Ramos (cell line): ENCODE results near the gene TMEM169.
"Not testable (repeated sequence)": the region's sequence is repeated elsewhere in the genome, so short reads cannot be mapped to it uniquely, and the experiment has no call there.

ENCODE experiments used
- in situ Hi-C: fragments of 300-500 bp; cut with MboI; formaldehyde crosslinking; loops from one replicate; pipeline ENCODE4 v1.14.3; 2022; ENCODE audit warnings: low sequenced_read_pairs; ENCODE audit not compliant: unreplicated experiment

Gene TMEM169

DNA sequence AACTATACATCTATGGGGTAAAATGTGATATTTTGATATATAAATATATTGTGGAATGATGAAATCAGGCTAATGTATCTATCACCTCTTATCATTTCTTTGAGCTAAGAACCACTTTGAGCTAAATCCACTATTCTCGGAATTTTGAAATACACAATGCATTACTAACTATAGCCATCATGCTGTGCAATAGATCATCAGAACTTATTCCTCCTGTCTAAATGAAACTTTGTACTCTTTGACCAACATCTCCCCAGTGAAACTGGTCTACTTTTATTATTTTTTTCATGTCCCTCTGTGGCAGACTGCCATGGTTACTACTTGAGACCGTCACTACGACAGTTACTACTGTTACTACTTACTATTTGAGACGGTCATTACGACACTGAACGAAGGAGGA, 11.5 kb upstream of the TMEM169 start:
- in situ Hi-C loops: no loop called here

DNA sequence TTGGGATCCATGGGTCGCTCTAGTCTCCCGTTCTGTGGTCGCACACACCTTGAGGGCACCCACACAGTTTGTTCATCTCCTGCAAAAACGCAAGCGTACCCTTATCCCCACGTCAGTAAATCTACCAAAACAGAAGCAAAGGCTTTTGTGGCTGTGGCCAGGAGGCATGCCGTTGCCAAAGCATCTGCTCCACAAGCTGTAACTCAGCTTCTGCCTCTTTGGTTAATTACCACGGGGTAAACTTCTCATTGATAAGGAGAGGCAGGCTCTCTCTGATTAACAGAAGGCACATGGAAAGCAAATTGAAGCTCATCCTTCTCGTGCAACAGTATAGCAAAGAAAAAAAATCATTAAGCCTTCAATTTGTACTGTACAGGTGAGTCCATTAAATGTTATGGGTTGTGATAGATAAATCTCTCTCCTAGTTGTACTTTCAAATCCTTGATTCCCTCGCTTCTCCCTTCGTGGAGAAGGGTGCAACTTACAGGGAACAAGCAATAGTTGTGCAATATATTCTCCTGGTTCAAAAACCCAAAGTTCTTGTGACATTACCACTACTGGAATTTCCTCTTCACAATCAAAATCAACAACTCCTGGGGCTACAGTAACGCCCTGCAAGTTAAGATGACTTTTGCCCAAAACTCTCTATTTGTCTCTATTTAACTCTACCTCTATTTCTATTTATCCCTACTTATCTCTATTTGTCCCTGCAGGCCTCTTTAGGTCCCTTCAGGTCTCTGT, 10.4 kb upstream of the TMEM169 start:
- in situ Hi-C loops: no loop called here

DNA sequence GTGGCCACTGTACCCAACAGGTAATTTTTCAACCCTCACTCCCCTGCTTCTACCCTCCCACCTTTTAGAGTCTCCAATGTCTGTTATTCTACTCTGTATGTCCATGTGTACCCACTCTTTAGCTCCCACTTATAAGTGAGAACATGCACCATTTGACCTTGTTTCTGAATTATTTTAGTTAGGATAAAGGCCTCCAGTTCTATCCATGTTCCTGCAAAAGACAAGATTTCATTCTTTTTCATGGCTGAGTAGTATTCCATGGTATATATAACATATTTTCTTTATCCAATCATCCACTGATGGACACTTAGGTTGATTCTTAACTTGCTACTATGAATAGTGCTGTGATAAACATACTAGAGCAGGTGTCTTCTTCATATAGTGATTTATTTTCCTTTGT, 9.2 kb upstream of the TMEM169 start:
- in situ Hi-C loops: no loop called here

DNA sequence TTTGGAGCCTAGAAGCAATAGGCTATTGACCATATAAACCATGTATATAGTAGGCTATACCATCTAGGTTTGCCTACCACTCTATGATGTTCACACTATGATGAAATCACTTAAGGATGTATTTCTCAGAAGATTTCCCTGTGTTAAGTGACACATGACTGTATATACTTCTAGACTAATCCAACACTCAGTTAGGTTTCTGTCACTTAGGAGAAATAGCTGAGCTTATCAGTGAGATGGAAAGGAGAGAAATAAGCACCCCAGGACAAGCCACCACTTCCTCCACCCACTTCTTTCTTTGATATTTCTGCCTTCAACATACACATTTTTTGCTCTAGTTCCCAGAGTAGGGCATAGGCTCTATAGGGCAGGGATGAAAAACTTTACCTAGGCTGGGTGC, 7.9 kb upstream of the TMEM169 start:
- in situ Hi-C loops: no loop called here

DNA sequence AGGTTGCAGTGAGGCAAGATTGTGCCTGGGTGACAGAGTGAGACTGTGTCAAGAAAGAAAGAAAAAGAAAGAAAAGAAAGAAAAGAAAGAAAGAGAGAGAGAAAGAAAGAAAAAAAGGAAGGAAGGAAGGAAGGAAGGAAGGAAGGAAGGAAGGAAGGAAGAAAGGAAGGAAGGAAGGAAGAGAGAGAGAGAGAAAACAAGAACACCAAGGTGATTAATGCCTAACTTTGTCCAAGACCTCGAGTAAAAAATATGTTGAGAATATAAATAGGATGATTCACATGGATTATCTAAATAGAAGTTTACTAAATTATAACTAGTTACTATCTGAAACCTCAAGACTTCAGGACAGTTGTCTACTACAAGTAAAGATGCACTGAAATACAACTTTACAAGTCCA, 7.3 kb upstream of the TMEM169 start:
- in situ Hi-C loops: no loop called here

DNA sequence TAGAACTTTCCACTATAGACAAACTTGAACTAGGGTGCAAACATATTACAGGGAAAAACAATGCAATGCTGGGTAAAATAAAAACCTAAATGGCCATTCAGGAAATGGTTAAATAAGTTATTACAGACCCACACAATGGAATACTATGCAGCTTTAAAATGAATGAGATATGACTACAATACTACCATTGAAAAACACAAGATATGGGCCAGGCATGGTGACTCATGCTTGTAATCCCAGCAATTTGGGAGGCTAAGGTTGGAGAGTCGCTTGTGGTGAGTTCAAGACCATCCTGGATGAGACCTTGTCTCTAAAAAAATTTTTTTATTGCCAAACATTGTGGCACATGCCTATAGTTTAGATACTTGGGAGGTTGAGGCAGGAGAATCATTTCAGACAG, 6.9 kb upstream of the TMEM169 start:
- in situ Hi-C loops: no loop called here

DNA sequence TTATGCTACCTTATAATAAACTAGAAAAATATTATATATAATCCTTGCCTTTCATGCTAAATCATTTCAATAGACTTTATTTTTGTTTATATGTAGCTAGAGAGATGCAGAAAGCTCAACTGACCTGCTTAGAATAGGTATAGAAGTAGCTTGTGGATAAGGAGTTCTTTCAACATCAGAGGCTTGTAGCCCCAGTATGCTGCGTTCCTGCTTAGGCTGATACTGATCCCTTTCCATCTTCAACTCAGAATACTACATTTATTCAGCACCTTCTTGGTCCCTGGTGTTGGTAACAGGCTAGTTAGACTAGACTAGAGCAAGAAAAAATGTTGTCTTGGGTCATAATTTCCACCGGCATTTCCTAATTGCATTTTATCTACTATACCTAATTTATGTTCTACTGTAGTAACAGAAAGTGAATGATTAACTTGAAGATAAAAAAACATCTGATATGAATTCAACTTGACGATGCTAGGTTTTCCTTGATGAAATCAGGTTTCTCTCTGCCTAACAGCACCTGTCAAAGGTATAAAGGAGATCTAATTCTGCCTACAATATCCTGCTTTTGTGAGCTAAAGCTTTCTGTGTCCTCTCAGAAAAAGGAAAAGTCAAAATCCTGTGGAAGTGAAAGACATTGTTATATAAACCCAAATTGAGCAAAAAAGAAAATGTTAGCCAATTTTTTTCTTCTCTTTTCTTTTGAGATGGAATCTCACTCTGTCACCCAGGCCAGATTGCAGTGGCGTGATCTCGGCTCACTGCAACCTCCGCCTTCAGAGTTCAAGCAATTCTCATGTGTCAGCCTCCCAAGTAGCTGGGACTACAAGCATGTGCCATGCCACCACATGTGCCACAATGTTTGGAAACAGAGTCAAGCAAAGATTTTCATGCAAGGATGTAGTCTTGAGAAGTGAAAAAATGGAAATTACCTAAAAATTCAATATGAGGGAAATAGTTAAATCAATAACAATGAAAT, 5.9 kb upstream of the TMEM169 start:
- in situ Hi-C loops: no loop called here

DNA sequence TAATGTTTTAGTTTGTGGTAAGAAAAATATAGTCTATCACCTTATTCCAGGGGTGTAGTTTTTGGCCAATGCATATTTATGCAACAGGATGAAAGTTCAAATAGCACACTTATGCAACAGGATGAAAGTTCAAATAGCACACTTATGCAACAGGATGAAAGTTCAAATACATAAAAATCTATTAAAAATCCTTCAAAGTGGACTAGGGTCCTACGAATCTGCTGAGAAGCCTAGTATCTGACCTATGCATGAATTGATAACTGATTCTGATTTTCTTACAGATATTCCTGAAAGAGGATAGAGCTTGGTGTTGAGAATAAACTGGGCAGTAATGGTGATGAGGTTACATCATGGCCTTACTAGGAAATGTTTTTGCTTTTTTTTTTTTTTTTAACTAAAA, 2.9 kb upstream of the TMEM169 start:
- in situ Hi-C loops: no loop called here

DNA sequence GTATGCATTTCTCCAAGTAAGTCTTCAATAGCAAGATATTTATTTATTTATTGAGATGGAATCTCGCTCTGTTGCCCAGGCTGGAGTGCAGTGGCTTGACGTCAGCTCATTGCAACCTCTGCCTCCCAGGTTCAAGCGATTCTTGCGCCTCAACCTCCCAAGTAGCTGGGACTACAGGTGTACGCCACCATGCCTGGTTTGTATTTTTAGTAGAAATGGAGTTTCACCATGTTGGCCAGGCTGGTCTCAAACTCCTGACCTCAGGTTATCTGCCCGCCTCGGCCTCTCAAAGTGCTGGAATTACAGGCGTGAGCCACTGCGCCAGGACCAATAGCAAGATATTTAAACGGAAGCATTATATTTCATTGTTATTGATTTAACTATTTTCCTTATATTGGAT, 1.7 kb upstream of the TMEM169 start:
- in situ Hi-C loops: not testable (repeated sequence)

DNA sequence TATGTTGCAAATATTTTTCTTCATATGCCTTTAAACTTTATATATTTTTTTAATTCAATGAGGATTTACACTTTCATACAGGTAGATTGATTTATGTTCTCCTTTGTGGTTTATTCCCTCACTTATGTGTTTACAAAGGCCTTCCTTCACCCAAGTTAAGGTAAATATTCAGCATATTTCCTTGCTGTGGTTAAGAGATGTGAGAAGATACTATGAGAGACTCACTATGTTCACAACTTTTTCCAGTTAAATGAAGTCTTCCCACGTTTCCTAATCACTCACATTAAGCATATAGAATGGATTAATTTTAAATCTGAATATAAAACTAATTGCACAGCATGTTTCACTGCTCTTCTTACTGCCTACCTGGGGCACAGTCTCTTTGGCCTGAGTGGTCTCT, 707 bp upstream of the TMEM169 start:
- in situ Hi-C loops: no loop called here

DNA sequence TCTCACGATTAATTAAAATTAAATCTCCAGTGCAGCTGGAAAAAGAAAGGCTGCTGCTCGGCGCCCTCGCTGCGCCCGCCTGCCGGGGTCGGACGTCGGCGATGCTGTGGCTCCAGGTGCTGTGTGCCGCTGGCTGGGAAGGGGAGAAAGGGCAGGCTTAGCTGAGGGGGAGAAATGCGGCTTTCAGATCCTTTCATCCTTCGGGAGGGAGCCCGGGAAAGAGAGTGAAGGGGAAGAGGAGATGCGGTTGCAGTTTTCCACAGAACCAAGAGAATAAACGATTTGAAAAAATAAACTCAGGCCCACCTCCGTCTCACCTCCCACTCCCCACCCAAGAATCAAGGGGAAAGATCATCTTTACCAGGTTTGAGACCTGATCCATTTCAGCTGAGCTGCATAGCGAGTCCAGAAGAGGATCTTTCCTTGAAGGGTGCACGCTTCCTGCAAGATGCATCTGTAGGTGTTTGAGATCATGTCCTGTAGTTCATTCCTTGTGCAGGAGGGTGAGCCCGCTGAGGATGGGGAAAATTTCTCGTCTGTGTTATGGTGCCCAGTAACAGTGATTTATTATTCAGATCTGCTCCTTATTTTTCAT, 495 bp downstream of the TMEM169 start:
- in situ Hi-C loops: no loop called here

DNA sequence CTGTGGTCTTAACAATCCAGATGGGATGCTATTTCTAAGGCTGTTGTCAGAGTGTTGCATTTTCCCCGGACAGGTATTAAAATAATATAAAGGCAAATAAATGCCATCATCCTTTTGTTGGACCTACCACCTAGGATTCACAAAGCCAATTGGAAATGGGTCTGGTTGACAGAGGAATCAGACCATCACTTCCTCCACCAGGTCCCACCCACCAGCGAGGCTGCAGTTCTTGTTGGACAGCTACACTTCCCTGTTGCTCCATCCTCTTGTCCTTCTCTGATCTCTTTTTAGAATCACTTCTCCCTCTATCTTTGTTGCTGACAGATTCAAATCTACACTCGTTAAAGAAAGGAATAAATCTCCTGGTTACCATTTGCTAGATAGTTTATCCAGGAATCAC, 1.1 kb downstream of the TMEM169 start:
- in situ Hi-C loops: no loop called here

DNA sequence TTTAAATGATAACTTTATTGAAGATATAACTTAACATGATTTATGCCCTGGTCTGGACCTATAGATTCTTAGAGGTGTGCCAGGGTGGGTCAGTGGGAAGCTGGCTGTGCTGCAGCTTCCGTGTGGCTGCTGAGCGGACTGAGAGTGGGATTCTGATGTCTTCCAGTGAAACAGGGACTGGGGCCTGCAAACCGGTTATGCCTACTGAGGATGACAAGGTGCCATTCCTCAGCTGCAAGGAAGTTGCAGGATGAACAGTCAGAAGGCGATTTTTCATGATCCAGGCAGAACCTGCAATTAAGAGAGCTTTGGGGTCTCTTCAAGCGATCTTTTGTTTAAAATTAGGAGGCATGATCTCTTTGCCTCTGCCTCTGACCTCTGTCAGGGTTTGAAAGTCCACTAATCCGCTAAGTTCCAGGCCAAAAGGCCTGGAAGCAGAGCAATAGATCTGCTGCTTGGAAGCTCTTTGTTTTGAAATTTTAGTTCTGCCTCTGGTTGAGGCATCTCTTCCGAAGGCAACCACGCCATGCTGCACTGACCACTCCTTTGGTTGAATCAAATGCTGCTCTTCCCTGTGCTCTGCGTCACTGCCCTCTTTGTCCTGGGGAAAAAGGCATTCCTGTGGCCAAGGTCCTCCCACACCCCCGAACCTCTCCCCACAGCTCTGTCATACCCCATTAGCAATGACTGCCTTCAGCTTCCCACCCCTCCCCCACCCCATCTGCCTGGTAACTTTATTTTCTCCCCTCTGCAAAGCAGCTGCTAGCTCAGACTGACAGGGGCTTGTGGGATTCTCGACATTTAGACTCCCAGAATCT, 2.0 kb downstream of the TMEM169 start:
- in situ Hi-C loops: no loop called here

DNA sequence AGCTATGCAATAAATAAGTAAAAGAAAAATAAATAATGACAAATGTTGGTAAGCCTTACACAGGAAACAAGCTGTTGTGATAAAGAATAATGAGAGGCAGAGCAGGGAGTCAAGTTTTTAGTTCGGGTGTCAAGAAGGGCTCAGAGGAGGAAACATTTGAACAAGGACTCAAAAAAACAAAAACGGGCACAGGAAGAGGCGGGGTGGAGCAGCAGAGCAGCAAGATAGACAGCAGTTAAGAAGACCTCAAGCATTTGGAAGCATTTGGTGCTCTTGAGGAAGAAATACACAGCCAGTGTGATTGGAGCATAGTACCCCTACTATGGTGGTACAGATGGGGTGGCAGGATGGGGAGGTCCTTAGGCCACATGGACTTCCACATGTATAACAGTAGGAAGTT, 2.8 kb downstream of the TMEM169 start:
- in situ Hi-C loops: no loop called here

DNA sequence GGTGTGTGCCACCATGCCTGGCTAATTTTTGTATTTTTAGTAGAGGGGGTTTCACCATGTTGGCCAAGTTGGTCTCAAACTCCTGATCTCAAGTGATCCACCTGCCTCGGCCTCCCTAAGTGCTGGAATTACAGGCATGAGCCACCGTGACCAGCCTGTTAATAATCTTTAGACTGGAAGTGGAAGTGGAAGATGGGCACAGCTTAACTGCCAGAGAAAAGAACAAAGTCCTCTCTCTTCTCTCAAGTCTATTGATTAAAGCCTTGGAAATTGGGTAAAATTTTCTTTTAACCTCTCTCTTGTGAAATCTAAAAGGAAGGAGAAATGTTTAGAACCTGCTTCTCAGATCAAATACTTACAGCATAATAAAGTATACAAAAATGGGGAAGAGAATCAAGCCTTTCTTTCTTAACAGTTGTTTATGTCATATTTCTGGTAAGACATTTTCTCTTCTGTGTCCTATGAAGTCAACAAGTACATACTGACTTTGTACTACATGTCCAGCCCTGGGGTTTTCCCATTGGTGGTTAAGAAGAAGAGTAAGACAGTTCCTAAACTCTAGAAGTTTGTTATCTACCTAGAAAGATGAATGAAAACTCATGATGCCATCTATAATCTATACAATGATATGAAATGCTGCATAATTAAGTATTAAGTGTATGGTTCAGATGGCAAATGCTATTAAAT, 4.6 kb downstream of the TMEM169 start:
- in situ Hi-C loops: no loop called here

DNA sequence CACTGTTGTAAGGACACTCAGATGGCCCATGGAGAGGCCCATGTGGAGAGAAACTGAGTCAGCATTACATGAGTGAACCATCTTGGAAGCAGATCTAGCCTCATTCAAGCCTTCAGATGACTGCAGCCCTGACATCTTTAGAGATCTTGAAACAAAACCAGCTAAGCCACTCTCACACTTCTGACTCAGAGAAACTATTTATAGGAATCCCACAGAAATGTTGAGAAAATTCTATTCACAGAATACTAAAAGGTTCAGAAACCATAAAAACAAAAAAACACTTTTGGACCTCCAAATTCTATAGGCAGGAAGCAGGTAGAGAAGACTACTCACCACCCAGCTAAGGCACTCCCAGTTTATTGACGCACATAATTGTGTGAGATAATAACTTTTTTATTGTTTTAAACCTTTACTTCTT, 8.7 kb downstream of the TMEM169 start:
- in situ Hi-C loops: no loop called here

DNA sequence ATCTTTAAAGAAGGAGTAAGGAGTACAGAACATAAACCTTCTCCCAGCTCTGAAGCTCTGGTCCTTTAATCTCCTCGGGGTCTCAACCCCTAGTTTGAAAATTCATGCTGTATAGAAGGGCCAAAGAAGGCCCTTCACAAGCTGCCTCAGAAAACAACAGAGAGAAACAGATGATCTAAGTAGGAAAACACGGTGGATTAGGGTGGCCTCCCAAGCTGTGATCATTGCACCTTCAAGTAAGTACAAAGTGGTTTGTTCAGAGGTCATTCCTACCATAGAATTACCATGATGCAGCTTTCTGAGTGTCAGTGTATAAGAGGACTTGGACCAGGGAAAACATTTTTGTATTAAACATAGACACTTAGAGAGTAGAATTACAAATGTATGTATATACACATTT, 10.9 kb downstream of the TMEM169 start:
- in situ Hi-C loops: no loop called here

DNA sequence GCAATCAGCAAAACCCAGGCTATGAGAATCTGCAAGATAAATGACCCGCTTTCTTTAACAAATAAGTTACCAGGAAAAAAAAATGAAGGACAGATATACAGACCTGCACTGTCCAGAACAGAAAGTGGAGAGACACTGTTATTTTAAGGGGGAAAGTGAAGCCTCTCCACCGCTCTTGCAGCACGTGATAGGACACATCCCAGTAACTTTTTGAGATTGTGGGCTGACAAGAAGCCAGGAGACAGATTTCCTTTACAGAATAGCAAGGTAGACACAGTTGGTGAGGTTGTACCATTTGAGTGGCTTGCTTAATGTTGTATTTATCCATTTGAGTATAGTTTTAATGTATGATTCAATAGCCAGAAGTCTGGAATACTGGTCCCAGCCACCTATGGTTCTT, 13.0 kb downstream of the TMEM169 start:
- in situ Hi-C loops: no loop called here

DNA sequence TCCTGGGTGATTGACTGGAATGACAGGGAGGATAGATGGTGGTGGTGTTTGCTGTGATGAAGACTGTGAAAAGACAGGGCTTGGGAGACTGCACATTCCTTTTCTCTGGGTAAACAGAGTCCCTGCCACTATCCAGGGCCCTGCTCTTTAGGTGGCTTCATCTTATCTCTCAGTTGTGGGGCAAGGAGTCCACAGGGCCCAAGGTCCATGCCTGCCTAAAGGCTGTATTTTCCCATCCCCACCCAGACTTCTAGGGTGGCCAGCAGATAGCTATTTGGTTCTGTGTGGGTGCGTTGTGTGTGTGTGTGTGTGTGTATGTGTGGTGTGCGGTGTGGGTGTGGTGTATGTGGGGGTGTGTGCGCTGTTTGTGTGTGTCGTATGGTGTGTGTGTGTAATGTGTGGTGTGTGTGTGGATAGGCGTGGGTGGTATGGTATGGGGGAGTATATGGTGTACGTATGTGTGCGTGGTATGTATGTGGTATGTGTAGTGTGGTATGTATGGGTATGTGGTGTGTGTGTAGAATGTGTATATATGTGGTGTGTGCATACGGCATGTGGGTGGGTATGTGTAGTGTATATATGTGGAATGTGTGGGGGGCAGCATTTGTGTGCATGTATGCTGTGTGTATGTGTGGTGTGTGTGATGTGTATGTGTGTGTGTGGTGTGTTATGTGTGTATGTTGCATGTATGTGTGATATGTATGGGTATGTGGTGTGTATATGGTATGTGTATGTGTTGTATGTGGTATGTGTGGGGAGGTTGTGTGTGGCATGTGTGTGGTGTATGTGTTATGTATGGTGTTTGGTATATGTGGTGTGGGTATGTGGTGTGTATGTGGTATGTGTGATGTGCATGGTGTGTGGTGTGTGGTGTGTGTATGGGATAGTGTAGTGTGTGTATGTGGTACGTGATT, 17.0 kb downstream of the TMEM169 start:
- in situ Hi-C loops: no loop called here
